Sigmoid colon (tissue), 4 donors: ENCODE data around the gene ZFHX3.

Experiments used
- EP300 ChIP-seq, 4 donors: sonication (generic); formaldehyde crosslinking; IDR thresholded peaks; one replicate each; pipeline ENCODE4 v1.6.1; 2017; ENCODE audit warnings: antibody characterized with exemption in 4 of 4
- POLR2A ChIP-seq, 2 donors: fragments of 450-650 bp; IDR thresholded peaks; one replicate each; pipeline ENCODE4 v1.6.1; 2016; ENCODE audit warnings: antibody characterized with exemption in 2 of 2, mild to moderate bottlenecking in 2 of 2, moderate library complexity in 2 of 2
- POLR2AphosphoS5 ChIP-seq, 4 donors: sonication (generic); formaldehyde crosslinking; IDR thresholded peaks; one replicate each; pipeline ENCODE4 v1.6.1; 2017; ENCODE audit warnings: antibody characterized with exemption in 4 of 4
- TF ChIP-seq, protein P1 (sequence below), 4 experiments: fragments of 450-650 bp in 3 of 4; fragments of 200-600 bp in 1 of 4; IDR thresholded peaks; one replicate each; pipeline ENCODE4 v1.5.1; 2016 to 2019; ENCODE audit warnings: antibody characterized with exemption in 4 of 4, mild to moderate bottlenecking in 3 of 4, moderate library complexity in 2 of 4

DNA sequence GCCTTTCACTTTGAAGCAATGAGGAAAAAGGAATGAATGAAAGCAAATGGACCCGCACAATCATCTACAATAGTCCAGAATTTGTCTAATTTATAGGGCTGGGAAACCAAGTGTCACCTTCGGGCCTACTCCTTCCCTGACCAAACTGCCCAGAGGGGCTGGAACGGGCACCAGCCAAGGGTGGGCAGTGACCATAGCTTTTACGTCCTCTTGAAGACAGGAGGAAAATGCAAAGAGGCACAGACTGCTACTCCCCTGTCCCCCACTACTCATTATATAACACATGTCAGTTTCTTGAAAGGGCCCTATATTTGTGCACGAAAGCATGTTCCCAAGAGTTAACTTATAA, 122.3 kb downstream of the ZFHX3 start:
- TF ChIP-seq, protein P1, sequence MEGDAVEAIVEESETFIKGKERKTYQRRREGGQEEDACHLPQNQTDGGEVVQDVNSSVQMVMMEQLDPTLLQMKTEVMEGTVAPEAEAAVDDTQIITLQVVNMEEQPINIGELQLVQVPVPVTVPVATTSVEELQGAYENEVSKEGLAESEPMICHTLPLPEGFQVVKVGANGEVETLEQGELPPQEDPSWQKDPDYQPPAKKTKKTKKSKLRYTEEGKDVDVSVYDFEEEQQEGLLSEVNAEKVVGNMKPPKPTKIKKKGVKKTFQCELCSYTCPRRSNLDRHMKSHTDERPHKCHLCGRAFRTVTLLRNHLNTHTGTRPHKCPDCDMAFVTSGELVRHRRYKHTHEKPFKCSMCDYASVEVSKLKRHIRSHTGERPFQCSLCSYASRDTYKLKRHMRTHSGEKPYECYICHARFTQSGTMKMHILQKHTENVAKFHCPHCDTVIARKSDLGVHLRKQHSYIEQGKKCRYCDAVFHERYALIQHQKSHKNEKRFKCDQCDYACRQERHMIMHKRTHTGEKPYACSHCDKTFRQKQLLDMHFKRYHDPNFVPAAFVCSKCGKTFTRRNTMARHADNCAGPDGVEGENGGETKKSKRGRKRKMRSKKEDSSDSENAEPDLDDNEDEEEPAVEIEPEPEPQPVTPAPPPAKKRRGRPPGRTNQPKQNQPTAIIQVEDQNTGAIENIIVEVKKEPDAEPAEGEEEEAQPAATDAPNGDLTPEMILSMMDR (IDR thresholded peaks at IDR 0.05) = no peak
- TF ChIP-seq POLR2AphosphoS5 (IDR thresholded peaks at IDR 0.05) (no peak), POLR2A (IDR thresholded peaks at IDR 0.05) (no peak), EP300 (IDR thresholded peaks at IDR 0.05) (no peak)
